Measurements from ENCODE around the gene PPM1G.

The PPM1G gene

GRCh38 chr2:27408601-27409320 lies 630 bp downstream of the PPM1G start:
- Histone ChIP-seq H3K4me3 (ENCODE audit: low read depth, low read length) (peak overlapping the region; percentile 84), H3K9ac (ENCODE audit: low read depth, low read length) (peak overlapping the region; percentile 73), H3K27me3 (ENCODE audit: control insufficient read depth, insufficient read depth, low read length) (no peaks in the 10 kb centered on the region), H3K36me3 (ENCODE audit: control insufficient read depth, insufficient read depth, low read length) (peaks cover 5% of the 10 kb centered on the region), H3K9me3 (ENCODE audit: control insufficient read depth, insufficient read depth, low read length) (no peaks in the 10 kb centered on the region), H3K4me1 (ENCODE audit: control insufficient read depth, insufficient read depth, low read length) (peaks cover 4% of the 10 kb centered on the region)

DNA sequence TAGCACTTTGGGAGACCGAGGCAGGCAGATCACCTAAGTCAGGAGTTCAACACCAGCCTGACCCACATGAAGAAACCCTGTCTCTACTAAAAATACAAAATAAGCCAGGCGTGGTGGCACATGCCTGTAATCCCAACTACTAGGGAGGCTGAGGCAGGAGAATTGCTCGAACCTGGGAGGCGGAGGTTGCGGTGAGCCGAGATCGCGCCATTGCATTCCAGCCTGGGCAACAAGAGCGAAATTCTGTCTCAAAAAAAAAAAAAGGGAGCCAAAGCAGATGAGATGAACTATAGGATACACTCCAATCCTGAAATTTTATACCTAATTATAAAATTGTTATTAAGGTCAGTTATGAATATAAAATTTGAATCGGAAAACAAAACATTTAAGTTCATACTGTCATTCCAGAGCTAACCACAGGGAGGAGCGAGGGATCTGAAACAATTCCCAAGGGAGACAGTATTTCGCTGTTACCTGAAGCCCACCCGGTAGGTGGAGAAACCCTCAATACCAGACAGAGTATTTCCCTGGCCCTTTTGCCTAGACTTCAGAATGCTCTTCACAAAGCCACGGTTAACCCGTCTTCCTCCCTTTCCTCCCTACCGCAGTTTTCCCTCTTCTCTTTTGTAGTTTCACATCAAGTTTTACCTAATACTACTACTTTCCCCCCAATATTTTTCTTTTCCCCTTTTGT lies 1.4 kb downstream of the PPM1G start:
- H3K9me3 ChIP-seq (ENCODE audit: control insufficient read depth, insufficient read depth, low read length) = no peaks in the 10 kb centered on the region
- H3K9ac ChIP-seq (ENCODE audit: low read depth, low read length) = no peak overlapping the region
- peaks cover 4% of the 10 kb centered on the region for H3K4me1 ChIP-seq (ENCODE audit: control insufficient read depth, insufficient read depth, low read length)
- H3K36me3 ChIP-seq (ENCODE audit: control insufficient read depth, insufficient read depth, low read length) = peaks cover 5% of the 10 kb centered on the region
- peak overlapping the region; percentile 84 for H3K4me3 ChIP-seq (ENCODE audit: low read depth, low read length)
- H3K27me3 ChIP-seq (ENCODE audit: control insufficient read depth, insufficient read depth, low read length) = no peaks in the 10 kb centered on the region

- Histone ChIP-seq H3K9ac (ENCODE audit: low read depth, low read length) (no peak overlapping the region), H3K27me3 (ENCODE audit: control insufficient read depth, insufficient read depth, low read length) (no peaks in the 10 kb centered on the region), H3K36me3 (ENCODE audit: control insufficient read depth, insufficient read depth, low read length) (peaks cover 3% of the 10 kb centered on the region), H3K9me3 (ENCODE audit: control insufficient read depth, insufficient read depth, low read length) (no peaks in the 10 kb centered on the region), H3K4me1 (ENCODE audit: control insufficient read depth, insufficient read depth, low read length) (no peaks in the 10 kb centered on the region), H3K4me3 (ENCODE audit: low read depth, low read length) (no peak overlapping the region)
Measured at GRCh38 chr2:27400348-27401135, 8.8 kb downstream of the PPM1G start.

GRCh38 chr2:27398962-27399361 lies 10.4 kb downstream of the PPM1G start:
- Histone ChIP-seq H3K27me3 (ENCODE audit: control insufficient read depth, insufficient read depth, low read length) (no peaks in the 10 kb centered on the region), H3K36me3 (ENCODE audit: control insufficient read depth, insufficient read depth, low read length) (peaks cover 3% of the 10 kb centered on the region), H3K9me3 (ENCODE audit: control insufficient read depth, insufficient read depth, low read length) (no peaks in the 10 kb centered on the region), H3K9ac (ENCODE audit: low read depth, low read length) (no peak overlapping the region), H3K4me3 (ENCODE audit: low read depth, low read length) (no peak overlapping the region), H3K4me1 (ENCODE audit: control insufficient read depth, insufficient read depth, low read length) (no peaks in the 10 kb centered on the region)

- Histone ChIP-seq H3K4me3 (ENCODE audit: low read depth, low read length) (no peak overlapping the region), H3K9ac (ENCODE audit: low read depth, low read length) (no peak overlapping the region), H3K27me3 (ENCODE audit: control insufficient read depth, insufficient read depth, low read length) (no peaks in the 10 kb centered on the region), H3K9me3 (ENCODE audit: control insufficient read depth, insufficient read depth, low read length) (no peaks in the 10 kb centered on the region), H3K4me1 (ENCODE audit: control insufficient read depth, insufficient read depth, low read length) (no peaks in the 10 kb centered on the region), H3K36me3 (ENCODE audit: control insufficient read depth, insufficient read depth, low read length) (peaks cover 7% of the 10 kb centered on the region)
Measured at GRCh38 chr2:27393225-27393624, 16.2 kb downstream of the PPM1G start.

GRCh38 chr2:27390822-27391679 lies 18.3 kb downstream of the PPM1G start:
- no peaks in the 10 kb centered on the region for H3K9me3 ChIP-seq (ENCODE audit: control insufficient read depth, insufficient read depth, low read length)
- H3K9ac ChIP-seq (ENCODE audit: low read depth, low read length) = no peak overlapping the region
- H3K4me3 ChIP-seq (ENCODE audit: low read depth, low read length) = no peak overlapping the region
- no peaks in the 10 kb centered on the region for H3K4me1 ChIP-seq (ENCODE audit: control insufficient read depth, insufficient read depth, low read length)
- H3K36me3 ChIP-seq (ENCODE audit: control insufficient read depth, insufficient read depth, low read length) = peaks cover 8% of the 10 kb centered on the region
- no peaks in the 10 kb centered on the region for H3K27me3 ChIP-seq (ENCODE audit: control insufficient read depth, insufficient read depth, low read length)

DNA sequence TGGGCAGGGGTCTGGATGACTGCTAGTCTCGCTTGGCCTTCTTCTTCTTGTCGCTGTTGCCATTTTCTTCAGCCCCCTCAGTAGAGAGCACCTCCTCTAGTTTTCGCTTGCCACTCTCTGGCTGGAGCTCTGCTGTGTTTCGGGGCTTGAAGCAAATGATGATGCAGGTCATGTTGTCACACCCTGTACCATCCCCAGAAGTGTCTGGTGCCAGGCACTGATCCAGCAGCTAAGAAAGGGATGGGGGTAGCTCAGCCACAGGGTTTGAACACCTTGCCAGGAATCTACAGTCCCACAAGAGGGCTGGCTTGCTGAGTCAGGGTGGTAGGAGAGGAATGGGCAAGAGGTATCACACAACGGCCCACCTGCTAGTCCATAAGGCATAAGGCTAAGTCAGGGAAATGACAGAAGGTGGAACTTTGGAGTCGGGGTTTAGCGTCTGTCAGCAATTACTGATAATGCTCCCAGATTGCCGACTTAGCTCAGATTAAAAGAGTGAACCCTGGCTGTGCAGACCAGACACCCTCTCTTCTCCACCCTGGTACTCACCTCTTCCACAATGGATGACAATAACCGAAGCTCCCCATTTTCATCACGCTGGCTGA lies 27.7 kb downstream of the PPM1G start:
- no peak overlapping the region for H3K4me3 ChIP-seq (ENCODE audit: low read depth, low read length)
- H3K9ac ChIP-seq (ENCODE audit: low read depth, low read length) = peak overlapping the region; percentile 17
- H3K9me3 ChIP-seq (ENCODE audit: control insufficient read depth, insufficient read depth, low read length) = no peaks in the 10 kb centered on the region
- peaks cover 55% of the 10 kb centered on the region for H3K36me3 ChIP-seq (ENCODE audit: control insufficient read depth, insufficient read depth, low read length)
- H3K27me3 ChIP-seq (ENCODE audit: control insufficient read depth, insufficient read depth, low read length) = no peaks in the 10 kb centered on the region
- H3K4me1 ChIP-seq (ENCODE audit: control insufficient read depth, insufficient read depth, low read length) = peaks cover 9% of the 10 kb centered on the region

- H3K9me3 ChIP-seq (ENCODE audit: control insufficient read depth, insufficient read depth, low read length) = no peaks in the 10 kb centered on the region
- H3K9ac ChIP-seq (ENCODE audit: low read depth, low read length) = peak within 1 kb of the TSS; percentile 97
- H3K4me3 ChIP-seq (ENCODE audit: low read depth, low read length) = peak within 1 kb of the TSS; percentile 95
- no peaks in the 10 kb centered on the region for H3K27me3 ChIP-seq (ENCODE audit: control insufficient read depth, insufficient read depth, low read length)
- H3K36me3 ChIP-seq (ENCODE audit: control insufficient read depth, insufficient read depth, low read length) = peaks cover 60% of the 10 kb centered on the region
- peaks cover 9% of the 10 kb centered on the region for H3K4me1 ChIP-seq (ENCODE audit: control insufficient read depth, insufficient read depth, low read length)
Measured at GRCh38 chr2:27380626-27381545, 28.5 kb downstream of the PPM1G start, which contains the start of gene ZNF513. TSS of gene ZNF513 (minus strand) at chr2:27380734. CDS start at chr2:27380526, 208 bp downstream.

GRCh38 chr2:27379836-27380625 lies 29.4 kb downstream of the PPM1G start:
- H3K4me1 ChIP-seq (ENCODE audit: control insufficient read depth, insufficient read depth, low read length) = peaks cover 9% of the 10 kb centered on the region
- no peaks in the 10 kb centered on the region for H3K9me3 ChIP-seq (ENCODE audit: control insufficient read depth, insufficient read depth, low read length)
- peak overlapping the region; percentile 97 for H3K9ac ChIP-seq (ENCODE audit: low read depth, low read length)
- H3K27me3 ChIP-seq (ENCODE audit: control insufficient read depth, insufficient read depth, low read length) = no peaks in the 10 kb centered on the region
- peak overlapping the region; percentile 95 for H3K4me3 ChIP-seq (ENCODE audit: low read depth, low read length)
- H3K36me3 ChIP-seq (ENCODE audit: control insufficient read depth, insufficient read depth, low read length) = peaks cover 66% of the 10 kb centered on the region

Data from iPS-15b (cell line).